ENCODE measurements around the gene SUN5. TPM values are rescaled to one million over a fixed set of nuclear protein-coding genes. Genes with fewer than 3 reads are reported as not detected.

SUN5 gene
- total and polyA plus RNA-seq, 4 donors, result not detected

DNA sequence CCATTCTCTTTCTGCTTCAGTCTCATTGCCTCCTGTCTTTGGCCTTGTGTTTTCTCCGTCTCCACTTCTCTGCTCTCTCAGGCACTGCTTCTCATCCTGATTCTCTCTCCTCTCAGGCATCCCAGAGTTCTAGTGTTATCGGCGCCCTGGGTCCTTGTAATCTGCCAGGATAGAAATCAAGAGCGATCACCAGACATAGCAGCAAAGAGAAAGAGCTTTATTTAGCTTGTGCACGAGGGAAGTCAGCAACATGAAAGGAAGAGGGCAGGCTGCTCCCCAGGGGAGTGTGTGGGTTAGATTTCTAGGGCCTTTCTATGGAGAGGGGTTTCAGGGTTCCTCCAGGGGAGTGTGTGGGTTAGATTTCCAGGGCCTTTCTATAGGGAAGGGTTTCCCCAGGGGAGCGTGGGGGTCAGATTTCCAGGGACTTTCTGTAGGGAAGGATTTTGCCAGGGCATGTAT, 32.5 kb downstream of the SUN5 start:
- Histone ChIP-seq H3K4me1 (ENCODE audit: control insufficient read depth in 4 of 4, insufficient read depth in 4 of 4, low read length in 3 of 4) (no peaks in the 10 kb centered on the region), H3K9ac (ENCODE audit: low read depth in 1 of 2, low read length in 2 of 2) (no peak overlapping the region), H3K36me3 (ENCODE audit: control insufficient read depth in 4 of 4, insufficient read depth in 3 of 4, low read depth in 1 of 4, low read length in 3 of 4) (no peaks in the 10 kb centered on the region), H3K27ac (ENCODE audit: low read depth in 1 of 2, low read length in 2 of 2) (peak overlapping the region; percentile 25 to 40), H3K9me3 (ENCODE audit: control insufficient read depth in 4 of 4, low read length in 3 of 4) (no peaks in the 10 kb centered on the region), H3K4me3 (ENCODE audit: low read depth in 1 of 3, low read length in 3 of 3) (no peak overlapping the region), H3K27me3 (ENCODE audit: control insufficient read depth in 4 of 4, insufficient read depth in 4 of 4, low read length in 3 of 4) (no peaks in the 10 kb centered on the region)
- DNase-seq (ENCODE audit: low spot score), result peak; percentile 21
- TF ChIP-seq, protein P1, sequence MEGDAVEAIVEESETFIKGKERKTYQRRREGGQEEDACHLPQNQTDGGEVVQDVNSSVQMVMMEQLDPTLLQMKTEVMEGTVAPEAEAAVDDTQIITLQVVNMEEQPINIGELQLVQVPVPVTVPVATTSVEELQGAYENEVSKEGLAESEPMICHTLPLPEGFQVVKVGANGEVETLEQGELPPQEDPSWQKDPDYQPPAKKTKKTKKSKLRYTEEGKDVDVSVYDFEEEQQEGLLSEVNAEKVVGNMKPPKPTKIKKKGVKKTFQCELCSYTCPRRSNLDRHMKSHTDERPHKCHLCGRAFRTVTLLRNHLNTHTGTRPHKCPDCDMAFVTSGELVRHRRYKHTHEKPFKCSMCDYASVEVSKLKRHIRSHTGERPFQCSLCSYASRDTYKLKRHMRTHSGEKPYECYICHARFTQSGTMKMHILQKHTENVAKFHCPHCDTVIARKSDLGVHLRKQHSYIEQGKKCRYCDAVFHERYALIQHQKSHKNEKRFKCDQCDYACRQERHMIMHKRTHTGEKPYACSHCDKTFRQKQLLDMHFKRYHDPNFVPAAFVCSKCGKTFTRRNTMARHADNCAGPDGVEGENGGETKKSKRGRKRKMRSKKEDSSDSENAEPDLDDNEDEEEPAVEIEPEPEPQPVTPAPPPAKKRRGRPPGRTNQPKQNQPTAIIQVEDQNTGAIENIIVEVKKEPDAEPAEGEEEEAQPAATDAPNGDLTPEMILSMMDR (IDR thresholded peaks at IDR 0.05; ENCODE audit: low read depth, low read length, missing input control), result no peak
- TF ChIP-seq, protein P2, sequence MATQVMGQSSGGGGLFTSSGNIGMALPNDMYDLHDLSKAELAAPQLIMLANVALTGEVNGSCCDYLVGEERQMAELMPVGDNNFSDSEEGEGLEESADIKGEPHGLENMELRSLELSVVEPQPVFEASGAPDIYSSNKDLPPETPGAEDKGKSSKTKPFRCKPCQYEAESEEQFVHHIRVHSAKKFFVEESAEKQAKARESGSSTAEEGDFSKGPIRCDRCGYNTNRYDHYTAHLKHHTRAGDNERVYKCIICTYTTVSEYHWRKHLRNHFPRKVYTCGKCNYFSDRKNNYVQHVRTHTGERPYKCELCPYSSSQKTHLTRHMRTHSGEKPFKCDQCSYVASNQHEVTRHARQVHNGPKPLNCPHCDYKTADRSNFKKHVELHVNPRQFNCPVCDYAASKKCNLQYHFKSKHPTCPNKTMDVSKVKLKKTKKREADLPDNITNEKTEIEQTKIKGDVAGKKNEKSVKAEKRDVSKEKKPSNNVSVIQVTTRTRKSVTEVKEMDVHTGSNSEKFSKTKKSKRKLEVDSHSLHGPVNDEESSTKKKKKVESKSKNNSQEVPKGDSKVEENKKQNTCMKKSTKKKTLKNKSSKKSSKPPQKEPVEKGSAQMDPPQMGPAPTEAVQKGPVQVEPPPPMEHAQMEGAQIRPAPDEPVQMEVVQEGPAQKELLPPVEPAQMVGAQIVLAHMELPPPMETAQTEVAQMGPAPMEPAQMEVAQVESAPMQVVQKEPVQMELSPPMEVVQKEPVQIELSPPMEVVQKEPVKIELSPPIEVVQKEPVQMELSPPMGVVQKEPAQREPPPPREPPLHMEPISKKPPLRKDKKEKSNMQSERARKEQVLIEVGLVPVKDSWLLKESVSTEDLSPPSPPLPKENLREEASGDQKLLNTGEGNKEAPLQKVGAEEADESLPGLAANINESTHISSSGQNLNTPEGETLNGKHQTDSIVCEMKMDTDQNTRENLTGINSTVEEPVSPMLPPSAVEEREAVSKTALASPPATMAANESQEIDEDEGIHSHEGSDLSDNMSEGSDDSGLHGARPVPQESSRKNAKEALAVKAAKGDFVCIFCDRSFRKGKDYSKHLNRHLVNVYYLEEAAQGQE (IDR thresholded peaks at IDR 0.05), result no peak
- TF ChIP-seq NR2F2 (IDR thresholded peaks at IDR 0.05) (no peak), RAD21 (IDR thresholded peaks at IDR 0.05) (no peak), EGR1 (IDR thresholded peaks at IDR 0.05; ENCODE audit: low read depth in 2 of 2) (no peak), SP1 (IDR thresholded peaks at IDR 0.05) (no peak), RXRA (IDR thresholded peaks at IDR 0.05) (no peak), FOXA2 (IDR thresholded peaks at IDR 0.05) (no peak), JUND (IDR thresholded peaks at IDR 0.05) (no peak)
- 70% methylated on average over 6 of the region's 6 CpGs for WGBS

GRCh38 chr20:32970973-32971300, 33.3 kb downstream of the SUN5 start:
- Histone ChIP-seq H3K27me3 (ENCODE audit: control insufficient read depth in 4 of 4, insufficient read depth in 4 of 4, low read length in 3 of 4) (no peaks in the 10 kb centered on the region), H3K4me1 (ENCODE audit: control insufficient read depth in 4 of 4, insufficient read depth in 4 of 4, low read length in 3 of 4) (no peaks in the 10 kb centered on the region), H3K9me3 (ENCODE audit: control insufficient read depth in 4 of 4, low read length in 3 of 4) (no peaks in the 10 kb centered on the region), H3K4me3 (ENCODE audit: low read depth in 1 of 3, low read length in 3 of 3) (no peak overlapping the region), H3K36me3 (ENCODE audit: control insufficient read depth in 4 of 4, insufficient read depth in 3 of 4, low read depth in 1 of 4, low read length in 3 of 4) (no peaks in the 10 kb centered on the region), H3K27ac (ENCODE audit: low read depth in 1 of 2, low read length in 2 of 2) (no peak overlapping the region), H3K9ac (ENCODE audit: low read depth in 1 of 2, low read length in 2 of 2) (no peak overlapping the region)
- 94% methylated on average over 2 of the region's 2 CpGs for WGBS
- TF ChIP-seq EGR1 (IDR thresholded peaks at IDR 0.05; ENCODE audit: low read depth in 2 of 2), result no peak
- no peak for TF ChIP-seq YY1 (IDR thresholded peaks at IDR 0.05)
- TF ChIP-seq GABPA (IDR thresholded peaks at IDR 0.05 in 1 of 2, conservative IDR thresholded peaks at IDR 0.05 in 1 of 2), result no peak
- TF ChIP-seq, protein P1 (IDR thresholded peaks at IDR 0.05; ENCODE audit: low read depth, low read length, missing input control), result no peak
- DNase-seq (ENCODE audit: low spot score), result peak; percentile 24
